Activated T-helper 9 cell treated with anti-CD3 and anti-CD28 coated beads, Interleukin-2, amount 50 U/mL, for 16 hours (primary cell): ENCODE measurements around the gene MIR17HG.
A peak's percentile ranks its signal among the peaks of the same experiment; 100 is the strongest.
"Not testable (repeated sequence)": the region's sequence is repeated elsewhere in the genome, so short reads cannot be mapped to it uniquely, and the experiment has no call there.

ENCODE experiments used
- DNase-seq: peaks from one replicate; pipeline ENCODE4 v3.0.0-alpha.2; 2020; ENCODE audit warnings: low read depth

Gene MIR17HG

DNA sequence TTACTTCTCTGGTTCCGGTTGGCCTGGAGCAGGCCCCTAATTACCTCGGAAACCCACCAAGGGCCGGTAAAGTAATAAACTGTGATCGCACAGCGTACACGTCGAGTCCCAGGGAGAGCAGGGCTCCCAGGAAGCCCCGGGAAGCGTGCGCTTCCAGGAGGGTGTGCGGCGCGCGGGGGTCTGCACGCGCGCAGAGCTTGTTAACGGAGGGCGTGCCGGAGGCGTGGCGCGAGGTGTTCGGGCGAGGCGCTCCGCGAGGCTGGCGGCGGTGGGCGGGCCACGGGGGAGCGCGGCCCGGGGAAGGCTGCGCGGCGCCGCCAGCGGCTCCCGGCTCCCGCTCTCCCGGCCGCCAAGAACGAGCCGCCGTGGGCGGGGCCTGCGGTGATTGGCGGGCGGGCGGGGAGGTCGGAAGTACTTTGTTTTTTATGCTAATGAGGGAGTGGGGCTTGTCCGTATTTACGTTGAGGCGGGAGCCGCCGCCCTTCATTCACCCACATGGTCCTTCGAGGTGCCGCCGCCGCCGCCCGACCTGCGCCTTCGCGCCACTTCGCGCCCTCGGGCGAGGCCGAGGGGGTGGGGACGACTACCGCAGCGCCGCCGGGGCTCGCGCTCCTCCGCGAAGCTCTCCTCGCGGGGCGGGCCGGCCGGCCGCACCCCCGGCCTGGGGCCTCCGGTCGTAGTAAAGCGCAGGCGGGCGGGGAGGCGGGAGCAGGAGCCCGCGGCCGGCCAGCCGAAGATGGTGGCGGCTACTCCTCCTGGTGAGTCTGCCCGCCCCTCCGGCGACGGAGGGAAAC lies at the start of gene MIR17HG:
TSS of gene MIR17HG (plus strand) at position 486 of the 794 bp plus-strand sequence.
- DNase-seq: peak; percentile 84

DNA sequence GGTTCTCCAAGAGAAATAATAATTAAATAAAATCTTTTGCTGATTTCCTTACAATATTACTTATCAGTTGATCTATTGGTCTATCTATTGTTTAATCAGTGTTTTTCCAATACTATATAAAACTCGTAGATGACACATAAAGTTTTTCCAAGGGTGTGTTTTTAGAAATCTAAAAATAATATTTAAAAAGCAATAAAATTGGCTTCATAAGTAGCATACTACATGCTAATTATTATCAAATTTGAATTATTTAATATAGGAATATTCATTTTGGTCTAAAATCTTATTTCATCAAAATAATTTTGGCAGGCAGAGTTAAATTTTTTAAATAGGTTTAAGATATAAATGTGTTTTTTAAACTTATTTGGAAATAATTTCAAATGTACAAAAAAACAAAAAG lies 49.4 kb upstream of the MIR17HG start:
- no peak for DNase-seq

- DNase-seq: no peak
Measured at GRCh38 chr13:91302111-91302510, 45.4 kb upstream of the MIR17HG start.

DNA sequence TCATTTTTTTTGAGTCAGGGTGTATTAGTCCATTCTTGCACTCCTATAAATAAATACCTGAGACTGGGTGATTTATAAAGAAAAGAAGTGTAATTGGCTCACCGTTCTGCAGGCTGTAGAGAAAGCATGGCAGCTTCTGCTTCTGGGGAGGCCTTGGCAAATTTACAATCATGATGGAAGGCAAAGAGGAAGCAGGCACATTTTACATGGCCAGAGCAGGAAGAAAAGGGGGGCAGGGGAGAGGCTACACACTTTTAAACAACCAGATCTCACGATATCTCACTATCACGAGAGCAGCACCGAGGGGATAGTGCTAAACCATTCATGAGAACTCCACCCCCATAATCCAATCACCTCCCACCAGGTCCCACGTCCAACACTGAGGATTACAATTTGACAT lies 44.5 kb upstream of the MIR17HG start:
- DNase-seq: no peak

DNA sequence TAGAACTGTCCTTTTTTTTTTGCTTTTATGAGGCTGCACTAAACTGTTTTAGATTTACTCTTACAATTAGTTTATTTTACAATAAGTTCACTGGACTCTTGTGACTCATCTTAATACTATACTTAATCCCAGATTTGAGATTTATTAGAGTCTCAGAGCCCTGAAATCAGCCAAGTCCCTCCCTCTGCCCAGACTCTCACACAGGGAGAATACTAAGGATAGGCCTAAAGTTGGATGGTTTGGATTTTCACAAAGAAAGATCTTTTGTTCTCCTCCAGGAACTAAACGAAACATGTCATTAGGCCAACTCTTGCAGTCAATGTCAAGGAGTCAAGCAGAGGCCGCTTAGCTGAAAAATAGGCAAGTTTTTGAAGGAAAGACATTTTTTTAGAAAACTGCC lies 42.7 kb upstream of the MIR17HG start:
- DNase-seq: no peak

GRCh38 chr13:91305652-91306051 lies 41.8 kb upstream of the MIR17HG start:
- DNase-seq: no peak

DNA sequence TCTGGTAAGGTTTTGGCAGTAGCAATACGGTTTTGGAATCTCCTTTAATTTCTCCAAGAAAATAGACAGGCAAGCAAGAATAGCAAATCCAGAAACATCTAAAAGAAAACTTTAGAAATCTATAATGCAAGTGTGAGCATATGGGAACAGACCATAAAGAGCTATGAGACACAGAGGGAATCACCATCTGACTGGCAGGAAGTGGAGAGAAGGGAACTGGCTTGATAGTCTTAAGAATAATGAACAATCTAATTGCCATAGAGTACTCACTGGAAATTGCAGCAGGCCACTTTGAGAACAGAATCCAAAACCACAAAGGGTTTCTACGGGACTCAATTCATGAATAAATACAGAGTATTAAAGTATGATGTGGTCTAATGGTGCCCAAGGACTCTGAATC lies 39.6 kb upstream of the MIR17HG start:
- no peak for DNase-seq

- DNase-seq: no peak
Measured at GRCh38 chr13:91308299-91308698, 39.2 kb upstream of the MIR17HG start.

GRCh38 chr13:91311491-91311890 lies 36.0 kb upstream of the MIR17HG start:
- DNase-seq: no peak

DNA sequence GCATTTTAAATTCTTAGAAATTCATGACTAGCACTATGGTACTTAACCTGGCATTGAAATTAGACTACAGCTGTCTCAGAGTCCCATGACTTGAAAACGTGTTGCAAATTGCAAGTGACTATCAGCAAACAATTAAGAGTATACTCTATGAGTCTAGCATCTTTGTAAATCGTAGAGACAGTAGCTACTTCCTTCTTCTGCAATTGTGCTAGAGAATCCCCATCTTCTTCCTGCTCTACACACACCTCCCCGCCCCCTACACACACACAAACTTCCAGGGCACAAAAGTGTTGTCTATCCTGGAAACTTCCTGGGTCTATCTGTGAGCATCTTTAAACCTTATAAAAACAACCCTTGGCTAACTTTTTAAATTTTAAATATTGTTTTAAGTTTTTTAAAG lies 35.2 kb upstream of the MIR17HG start:
- DNase-seq: no peak

GRCh38 chr13:91313103-91313502 lies 34.4 kb upstream of the MIR17HG start:
- DNase-seq: no peak

GRCh38 chr13:91313581-91313980 lies 33.9 kb upstream of the MIR17HG start:
- DNase-seq: no peak

DNA sequence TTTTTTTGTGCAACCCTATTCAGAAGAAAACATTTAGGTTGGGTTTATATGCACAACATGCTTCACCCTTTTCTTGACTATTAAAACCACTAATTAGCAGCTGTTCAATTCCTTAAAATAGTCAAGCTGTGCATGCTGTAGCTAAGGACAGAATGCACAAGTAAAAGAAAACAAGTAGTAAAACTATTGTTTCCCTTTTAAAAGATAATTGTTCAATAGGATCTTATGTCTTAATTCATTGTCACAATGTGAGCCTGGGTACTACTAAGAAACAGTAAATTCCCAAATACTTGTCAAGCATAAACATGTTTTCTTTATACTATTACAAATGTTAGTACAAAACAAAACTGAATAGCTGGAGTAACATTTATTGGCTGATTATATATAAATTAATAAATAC lies 32.6 kb upstream of the MIR17HG start:
- no peak for DNase-seq

- DNase-seq: no peak
Measured at GRCh38 chr13:91318886-91319285, 28.6 kb upstream of the MIR17HG start.

DNA sequence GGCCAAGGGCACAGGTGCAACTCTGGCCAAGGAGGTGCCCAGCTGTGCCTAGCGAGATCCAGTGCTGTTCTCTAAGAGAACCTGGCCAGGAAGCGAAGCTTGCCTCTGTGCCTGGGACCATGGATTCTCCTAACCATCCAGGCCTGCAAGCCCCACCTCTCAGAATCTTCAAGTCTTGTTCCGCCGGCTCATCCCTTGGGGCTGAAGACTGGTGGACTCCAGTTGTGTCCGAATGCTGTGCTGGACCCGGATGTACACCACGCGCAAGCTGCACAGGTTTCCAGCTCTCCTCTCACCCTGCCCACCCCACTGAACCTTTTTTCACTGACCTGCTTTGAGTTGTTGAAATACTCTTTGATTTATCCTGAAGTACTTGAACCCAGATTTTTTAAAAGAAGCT lies 27.5 kb upstream of the MIR17HG start:
- no peak for DNase-seq

- DNase-seq: not testable (repeated sequence)
Measured at GRCh38 chr13:91320990-91321389, 26.5 kb upstream of the MIR17HG start.

DNA sequence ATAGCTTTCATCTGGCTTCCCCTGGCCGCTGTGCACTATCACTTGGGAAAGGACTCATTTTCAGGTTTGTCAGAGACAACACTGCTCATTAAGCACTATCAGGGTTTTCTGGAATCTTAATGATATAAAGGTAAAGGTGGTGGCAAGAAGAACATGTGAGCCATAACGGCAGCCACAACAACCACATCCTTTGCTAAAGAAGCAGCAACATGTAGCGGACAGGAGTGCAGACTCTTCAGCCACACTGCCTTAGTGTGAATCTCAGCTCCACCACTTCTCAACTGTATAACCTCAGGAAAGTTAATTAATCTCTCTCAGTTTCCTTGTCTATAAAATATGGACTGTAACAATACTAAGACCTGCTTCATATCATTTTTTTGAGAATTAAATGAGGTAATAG lies 24.1 kb upstream of the MIR17HG start:
- DNase-seq: no peak

- no peak for DNase-seq
Measured at GRCh38 chr13:91326146-91326545, 21.3 kb upstream of the MIR17HG start.

- DNase-seq: no peak
Measured at GRCh38 chr13:91328726-91329125, 18.8 kb upstream of the MIR17HG start.

DNA sequence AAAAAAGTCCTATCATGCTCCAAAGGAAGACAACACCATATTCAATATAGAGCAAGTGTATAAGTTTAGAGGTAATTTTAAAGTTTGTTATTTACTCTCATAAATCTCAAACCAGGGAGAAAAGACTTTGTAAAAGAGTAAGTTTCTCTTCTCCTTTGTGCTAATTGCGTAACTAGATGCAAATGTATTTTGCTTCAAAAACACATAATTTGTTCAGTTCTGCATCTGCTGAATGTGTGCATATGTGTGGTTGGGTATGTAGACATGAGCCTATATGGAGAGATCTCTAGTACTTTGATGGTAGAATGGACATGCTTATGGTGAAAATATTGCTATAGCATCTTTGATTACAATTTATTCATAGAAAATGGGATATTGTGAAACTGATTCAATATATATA lies 17.8 kb upstream of the MIR17HG start:
- DNase-seq: no peak

DNA sequence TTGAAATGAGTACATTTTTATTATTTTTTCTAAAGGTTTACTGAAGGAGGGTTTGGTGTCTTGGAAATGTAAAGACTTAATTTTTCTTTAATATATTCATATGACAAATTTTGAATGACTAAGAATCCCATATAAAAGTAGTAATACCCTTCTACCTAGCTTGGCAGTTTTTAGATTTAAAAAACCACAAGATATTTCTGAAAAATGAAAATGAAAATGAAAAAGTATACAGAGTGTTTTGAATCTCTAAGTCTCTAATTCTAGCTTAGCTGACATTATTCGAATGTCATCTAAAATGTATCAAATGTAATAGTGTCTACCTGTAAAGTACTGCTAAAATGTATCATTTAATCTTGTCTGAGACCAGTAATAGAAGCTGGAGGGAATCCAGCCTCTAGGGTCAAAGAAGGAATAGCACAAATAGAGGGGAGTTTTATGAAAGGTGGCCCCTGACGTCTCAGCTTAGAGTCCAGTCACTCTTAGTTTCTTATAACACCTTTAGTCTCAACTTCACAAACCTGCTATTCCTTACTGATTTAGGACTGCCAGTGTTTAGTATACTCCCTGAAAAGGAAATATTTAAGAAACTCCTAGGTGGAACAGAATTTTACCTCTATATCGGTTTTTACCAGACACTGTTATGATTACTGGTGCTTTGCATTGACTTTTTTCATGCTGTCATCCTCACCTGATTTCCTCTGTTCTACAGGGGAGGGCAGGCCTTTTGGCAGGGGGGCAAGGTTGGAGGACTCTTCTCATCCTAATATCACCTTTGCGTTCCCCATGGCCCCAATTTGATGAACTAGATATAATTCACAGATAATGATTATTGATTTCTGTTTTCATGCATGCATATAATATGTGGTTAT lies 16.2 kb upstream of the MIR17HG start:
- no peak for DNase-seq

GRCh38 chr13:91346062-91346461 lies 1.4 kb upstream of the MIR17HG start:
- DNase-seq: no peak

GRCh38 chr13:91346850-91347201 lies 661 bp upstream of the MIR17HG start:
- peak; percentile 40 for DNase-seq
